Gastrocnemius medialis (tissue), 4 donors: Measurements from ENCODE around the gene PROCA1. TPM values are rescaled to one million over a fixed set of nuclear protein-coding genes. Genes with fewer than 3 reads are reported as not detected.

Source experiments
- ATAC-seq, 2 donors: fragments of 150-250 bp; one replicate each; pipeline ENCODE4 v1.9.1; 2016
- DNase-seq, 2 donors: peaks; one replicate each; pipeline ENCODE4 v3.0.0-alpha.2; 2019
- H3K27ac ChIP-seq, 4 donors: fragments of 200-600 bp; sonication (generic); 1 replicate in 1 of 4; 2 replicates in 3 of 4; pipeline ENCODE4 v1.5.1; 2016 to 2018; ENCODE audit warnings: mild to moderate bottlenecking in 2 of 4, moderate library complexity in 1 of 4
- H3K27me3 ChIP-seq, 3 donors: fragments of 200-600 bp; sonication (generic) in 2 of 3; 1 replicate in 1 of 3; 2 replicates in 2 of 3; pipeline versions ENCODE4 v1.5.1 to v1.6.0; 2016 to 2019; ENCODE audit warnings: mild to moderate bottlenecking in 1 of 3, moderate library complexity in 1 of 3
- H3K36me3 ChIP-seq, 2 donors: fragments of 200-600 bp; sonication (generic) in 1 of 2; one replicate each; pipeline ENCODE4 v1.5.1; 2017 to 2018
- H3K4me1 ChIP-seq, 2 donors: fragments of 200-600 bp; sonication (generic) in 1 of 2; one replicate each; pipeline ENCODE4 v1.5.1; 2016 to 2017; ENCODE audit warnings: mild to moderate bottlenecking in 2 of 2
- H3K4me3 ChIP-seq, 4 donors: fragments of 200-600 bp; sonication (generic) in 3 of 4; 1 replicate in 1 of 4; 2 replicates in 3 of 4; pipeline ENCODE4 v1.5.1; 2016 to 2019; ENCODE audit warnings: mild to moderate bottlenecking in 2 of 4
- H3K9me3 ChIP-seq, 3 donors: fragments of 200-600 bp; sonication (generic) in 2 of 3; 1 replicate in 1 of 3; 2 replicates in 2 of 3; pipeline ENCODE4 v1.5.1; 2016 to 2019
- CTCF ChIP-seq, 5 experiments: fragments of 450-650 bp in 3 of 5; fragments of 200-600 bp in 2 of 5; sonication (generic) in 2 of 5; IDR thresholded peaks in 4 of 5; conservative IDR thresholded peaks in 1 of 5; 1 replicate in 4 of 5; 2 replicates in 1 of 5; pipeline ENCODE4 v1.5.1; 2016 to 2019; ENCODE audit warnings: antibody characterized with exemption in 5 of 5, mild to moderate bottlenecking in 3 of 5, moderate library complexity in 3 of 5
- POLR2A ChIP-seq, 2 donors: fragments of 450-650 bp; IDR thresholded peaks; one replicate each; pipeline ENCODE4 v1.6.1; 2017; ENCODE audit warnings: antibody characterized with exemption in 2 of 2, mild to moderate bottlenecking in 2 of 2, moderate library complexity in 2 of 2
- in situ Hi-C, 4 donors: fragments of 200-750 bp; cut with MboI; loops; one replicate each; pipeline versions ENCODE4 v1.15.0 to v1.8.0; 2017; ENCODE audit warnings: low sequenced_read_pairs in 4 of 4
- intact Hi-C: fragments of 100-400 bp; cut with DNase I; formaldehyde crosslinking; loops from one replicate; pipeline ENCODE4 v1.15.1; 2023; ENCODE audit warnings: low total_unique reads
- total RNA-seq, 4 donors: library from RNA; depleted of rRNA; stranded (reverse); fragments of >200 nt; gene quantifications; one replicate each; pipeline versions ENCODE4 v1.1.0 to v1.2.3, GENCODE V29; 2016

Gene PROCA1
- total RNA-seq, 4 donors from 2014 or later, result 0.42 to 1.6 (median 0.49) TPM; not detected in 1

GRCh38 chr17:28718333-28719020 is 6.8 kb upstream of the PROCA1 start:
- in situ Hi-C loops, result no loop called here
- peaks cover 2 to 17% (median 11%) of the 10 kb centered on the region in 3 donors for H3K27me3 ChIP-seq
- peaks cover 31 to 33% of the 10 kb centered on the region in 2 donors for H3K4me1 ChIP-seq
- TF ChIP-seq POLR2A (IDR thresholded peaks at IDR 0.05) (no peak), CTCF (IDR thresholded peaks at IDR 0.05 in 4 of 5, conservative IDR thresholded peaks at IDR 0.05 in 1 of 5) (no peak)
- H3K27ac ChIP-seq, result peak overlapping the region; percentile 86 to 90 (median 88)
- DNase-seq, result no peak
- intact Hi-C loops, result loop anchor here (2.0 kb wide), 1 partner anchor 74 kb away; the partner anchor contains the start of gene BLTP2
- H3K9me3 ChIP-seq, result no peaks in the 10 kb centered on the region
- H3K4me3 ChIP-seq, result peak overlapping the region; percentile 48 to 98 (median 88)
- ATAC-seq, result no peak
- peaks cover 3 to 28% of the 10 kb centered on the region in 2 donors for H3K36me3 ChIP-seq

DNA sequence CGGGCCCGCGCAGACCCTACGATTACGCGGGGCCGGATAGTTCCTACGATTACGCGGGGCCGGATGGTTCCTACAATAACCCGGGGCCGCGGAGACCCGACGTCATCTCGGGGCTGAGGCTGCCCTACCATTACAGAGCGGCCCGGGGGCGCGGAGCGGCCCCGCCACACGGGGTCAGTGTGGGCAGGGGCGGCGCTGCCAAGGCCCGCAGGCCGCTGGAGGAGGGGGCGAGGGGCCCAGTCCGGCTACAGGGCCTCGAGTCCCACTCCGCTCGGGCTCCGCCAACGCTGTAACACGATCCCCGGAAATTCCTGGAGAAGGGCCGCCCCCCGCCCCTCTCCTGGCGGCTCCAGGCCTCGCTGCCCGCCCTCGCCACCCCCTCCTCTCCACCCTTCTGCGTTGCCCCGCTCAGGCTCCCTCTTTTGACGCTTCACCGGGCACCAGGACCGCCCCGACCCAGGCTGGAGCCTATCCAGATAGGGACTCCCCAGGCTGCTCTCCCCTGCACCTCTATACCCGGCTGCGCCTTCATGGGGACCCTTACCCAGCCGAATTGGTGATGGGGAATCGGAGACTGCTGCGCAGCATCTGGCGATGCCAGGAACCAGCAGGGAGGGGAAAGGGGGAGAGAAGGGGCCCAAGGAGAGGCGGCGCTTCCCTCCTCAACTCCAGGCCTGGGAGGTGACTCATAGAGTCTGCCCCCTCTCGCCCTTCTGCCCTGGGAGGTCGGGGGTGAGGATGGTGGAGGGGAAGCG is 6.1 kb upstream of the PROCA1 start, which contains the start of gene RAB34:
TSS of gene RAB34 (minus strand) at position 291 of the 755 bp plus-strand sequence. CDS start 602 bp downstream, outside the sequence.
- in situ Hi-C loops (no loop called here), intact Hi-C loops (loop anchor here (2.0 kb wide), 1 partner anchor 73 kb away; the partner anchor contains the start of gene BLTP2)
- Histone ChIP-seq H3K27me3 (peaks cover 2 to 17% (median 11%) of the 10 kb centered on the region in 3 donors), H3K4me1 (peaks cover 29 to 31% of the 10 kb centered on the region in 2 donors), H3K27ac (peak within 1 kb of the TSS; percentile 86 to 90 (median 88)), H3K4me3 (peak within 1 kb of the TSS; percentile 48 to 98 (median 70)), H3K9me3 (no peaks in the 10 kb centered on the region), H3K36me3 (peaks cover 0 to 21% of the 10 kb centered on the region in 2 donors)
- DNase-seq, result peak in 1 of 2 donors; percentile 57
- no peak for ATAC-seq
- TF ChIP-seq POLR2A (IDR thresholded peaks at IDR 0.05) (peak; percentile 35 to 45), CTCF (IDR thresholded peaks at IDR 0.05 in 4 of 5, conservative IDR thresholded peaks at IDR 0.05 in 1 of 5) (peak in 2 of 5 experiments; percentile 24 to 37)

DNA sequence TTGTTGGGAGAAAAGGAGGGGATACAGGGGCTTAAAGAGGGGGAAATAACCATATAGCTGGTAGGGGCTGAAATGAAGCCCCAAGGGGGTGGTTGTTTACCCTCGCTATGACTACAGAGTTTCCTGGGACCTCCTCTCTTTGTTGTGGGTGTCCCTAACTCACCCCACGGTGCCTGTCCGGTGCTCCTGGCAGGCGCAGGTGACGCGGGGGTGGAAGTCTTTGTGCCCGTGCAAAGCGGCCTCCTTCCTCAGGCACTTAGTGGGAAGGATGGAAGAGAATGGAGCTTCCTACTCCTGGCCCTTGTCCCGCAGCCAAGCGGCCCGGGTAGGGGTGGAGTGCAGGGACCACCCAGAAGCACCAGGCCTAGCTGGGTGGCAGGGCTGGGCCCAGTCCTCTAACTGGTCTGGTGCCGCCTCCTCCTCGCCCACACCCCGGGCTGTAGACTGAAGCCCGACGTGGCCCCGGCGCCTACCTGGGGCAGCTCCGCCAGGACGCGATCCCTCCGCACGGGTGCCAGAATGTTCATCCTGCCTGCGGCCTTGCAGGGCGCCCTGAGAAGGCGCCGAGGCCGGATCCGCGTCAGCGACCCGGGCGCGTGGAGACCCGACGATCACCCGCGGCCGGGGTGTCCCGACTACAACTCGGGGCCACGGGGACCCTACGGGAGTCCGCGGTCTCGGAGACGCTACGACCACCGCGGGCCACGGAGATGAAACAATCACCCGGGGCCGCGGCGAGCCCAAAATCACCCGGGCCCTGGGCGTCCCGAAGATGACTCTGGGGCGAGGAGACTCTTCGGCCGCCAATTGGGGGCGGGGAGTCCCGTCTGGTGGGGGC is 5.3 kb upstream of the PROCA1 start:
- Histone ChIP-seq H3K9me3 (no peaks in the 10 kb centered on the region), H3K4me1 (peaks cover 23 to 24% of the 10 kb centered on the region in 2 donors), H3K27ac (peak overlapping the region; percentile 86 to 90 (median 88)), H3K4me3 (peak overlapping the region; percentile 48 to 64 (median 59)), H3K36me3 (peaks cover 0 to 13% of the 10 kb centered on the region in 2 donors), H3K27me3 (peaks cover 2 to 17% (median 11%) of the 10 kb centered on the region in 3 donors)
- ATAC-seq (no peak), DNase-seq (no peak)
- in situ Hi-C loops, result no loop called here
- TF ChIP-seq POLR2A (IDR thresholded peaks at IDR 0.05), result no peak
- no peak for TF ChIP-seq CTCF (IDR thresholded peaks at IDR 0.05 in 4 of 5, conservative IDR thresholded peaks at IDR 0.05 in 1 of 5)
- intact Hi-C loops, result no loop called here

DNA sequence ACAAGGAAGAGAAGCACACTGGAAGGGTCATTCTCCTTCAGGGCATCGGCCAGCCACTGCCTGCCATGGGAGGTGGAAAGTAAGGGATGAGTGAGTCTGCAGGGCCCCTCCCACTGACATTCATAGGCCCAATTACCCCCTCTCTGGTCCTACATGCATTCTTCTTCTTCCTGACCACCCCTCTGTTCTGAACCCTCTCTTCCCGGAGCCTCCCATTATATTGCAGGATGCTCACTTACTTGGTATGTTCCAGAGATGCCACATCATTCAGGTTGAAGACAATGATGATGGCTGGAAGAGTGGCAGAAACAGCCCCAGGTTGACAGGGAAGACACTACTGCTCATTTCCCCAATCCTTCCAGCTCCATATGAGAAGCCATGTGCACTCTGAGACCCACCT is 3.5 kb upstream of the PROCA1 start:
- H3K27ac ChIP-seq, result no peak overlapping the region
- TF ChIP-seq CTCF (IDR thresholded peaks at IDR 0.05 in 4 of 5, conservative IDR thresholded peaks at IDR 0.05 in 1 of 5) (no peak), POLR2A (IDR thresholded peaks at IDR 0.05) (no peak)
- H3K36me3 ChIP-seq, result no peaks in the 10 kb centered on the region
- H3K4me1 ChIP-seq, result peaks cover 8 to 13% of the 10 kb centered on the region in 2 donors
- H3K27me3 ChIP-seq, result peaks cover 2 to 17% (median 11%) of the 10 kb centered on the region in 3 donors
- ATAC-seq (no peak), DNase-seq (no peak)
- no peaks in the 10 kb centered on the region for H3K9me3 ChIP-seq
- intact Hi-C loops, result no loop called here
- H3K4me3 ChIP-seq, result no peak overlapping the region
- in situ Hi-C loops, result no loop called here
